ENCODE measurements around the gene SPINT1.
A peak's percentile ranks its signal among the peaks of the same experiment; 100 is the strongest.

Gene SPINT1

DNA sequence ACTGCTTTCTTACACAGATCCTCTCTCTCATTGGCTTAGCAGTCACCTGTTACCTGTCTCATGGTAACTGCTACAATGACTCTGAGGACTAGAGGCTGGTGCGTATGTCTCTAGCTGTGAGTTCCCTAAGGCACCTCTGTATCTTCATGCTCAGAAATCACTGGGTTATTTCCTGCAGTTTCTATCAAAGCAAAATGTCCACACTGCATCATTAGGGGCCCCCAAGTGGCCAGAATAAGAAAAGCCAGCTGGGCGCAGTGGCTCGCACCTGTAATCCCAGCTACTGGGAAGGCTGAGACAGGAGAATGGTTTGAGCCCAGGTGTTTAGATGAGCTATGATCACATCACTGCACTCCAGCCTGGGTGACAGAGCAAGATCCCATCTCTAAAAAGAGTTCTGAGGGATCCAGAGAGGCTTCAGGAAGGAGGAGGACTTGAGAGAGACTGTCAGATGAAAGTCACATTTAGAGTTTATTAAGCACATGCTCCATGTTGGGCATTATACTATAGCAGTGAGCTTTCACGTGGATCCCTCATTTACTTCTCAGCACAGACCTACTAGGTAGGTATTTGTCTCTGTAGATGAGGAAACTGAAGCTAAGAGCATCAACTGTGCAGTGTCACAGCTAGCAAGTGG lies 48.1 kb downstream of the SPINT1 start:
- Histone ChIP-seq H3K4me2 (ENCODE audit: insufficient read depth, low read length) (no peak overlapping the region), H3K36me3 (ENCODE audit: insufficient read depth, low read length) (peaks cover 8% of the 10 kb centered on the region), H3K27me3 (ENCODE audit: insufficient read depth, low read length, poor library complexity) (no peaks in the 10 kb centered on the region), H3K4me3 (ENCODE audit: low read depth in 1 of 2, low read length in 2 of 2) (no peak overlapping the region), H2AFZ (ENCODE audit: low read depth, low read length) (no peak overlapping the region), H3K79me2 (ENCODE audit: insufficient read depth, low read length) (peaks cover 19% of the 10 kb centered on the region), H3K4me1 (ENCODE audit: insufficient read depth, low read length) (peaks cover 23% of the 10 kb centered on the region), H3K9me3 (ENCODE audit: insufficient read depth, low read length, severe bottlenecking) (no peaks in the 10 kb centered on the region), H3K9ac (ENCODE audit: low read depth, low read length) (no peak overlapping the region), H3K27ac (ENCODE audit: low read length) (no peak overlapping the region), H4K20me1 (ENCODE audit: insufficient read depth, low read length) (peaks cover 6% of the 10 kb centered on the region)
- peak; percentile 22 for DNase-seq
- no peak for ATAC-seq (ENCODE audit: insufficient read depth, low read depth)
- no peak for TF ChIP-seq EZH2 (IDR thresholded peaks at IDR 0.05; ENCODE audit: borderline replicate concordance, low read depth, low read length, severe bottlenecking)
- TF ChIP-seq, protein P1, sequence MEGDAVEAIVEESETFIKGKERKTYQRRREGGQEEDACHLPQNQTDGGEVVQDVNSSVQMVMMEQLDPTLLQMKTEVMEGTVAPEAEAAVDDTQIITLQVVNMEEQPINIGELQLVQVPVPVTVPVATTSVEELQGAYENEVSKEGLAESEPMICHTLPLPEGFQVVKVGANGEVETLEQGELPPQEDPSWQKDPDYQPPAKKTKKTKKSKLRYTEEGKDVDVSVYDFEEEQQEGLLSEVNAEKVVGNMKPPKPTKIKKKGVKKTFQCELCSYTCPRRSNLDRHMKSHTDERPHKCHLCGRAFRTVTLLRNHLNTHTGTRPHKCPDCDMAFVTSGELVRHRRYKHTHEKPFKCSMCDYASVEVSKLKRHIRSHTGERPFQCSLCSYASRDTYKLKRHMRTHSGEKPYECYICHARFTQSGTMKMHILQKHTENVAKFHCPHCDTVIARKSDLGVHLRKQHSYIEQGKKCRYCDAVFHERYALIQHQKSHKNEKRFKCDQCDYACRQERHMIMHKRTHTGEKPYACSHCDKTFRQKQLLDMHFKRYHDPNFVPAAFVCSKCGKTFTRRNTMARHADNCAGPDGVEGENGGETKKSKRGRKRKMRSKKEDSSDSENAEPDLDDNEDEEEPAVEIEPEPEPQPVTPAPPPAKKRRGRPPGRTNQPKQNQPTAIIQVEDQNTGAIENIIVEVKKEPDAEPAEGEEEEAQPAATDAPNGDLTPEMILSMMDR (IDR thresholded peaks at IDR 0.05; ENCODE audit: borderline replicate concordance, extremely low read depth, low read length, poor library complexity, severe bottlenecking) = peak; percentile 54

GRCh38 chr15:40892447-40893012 lies 48.7 kb downstream of the SPINT1 start:
- peaks cover 23% of the 10 kb centered on the region for H3K4me1 ChIP-seq (ENCODE audit: insufficient read depth, low read length)
- H3K9me3 ChIP-seq (ENCODE audit: insufficient read depth, low read length, severe bottlenecking) = no peaks in the 10 kb centered on the region
- no peaks in the 10 kb centered on the region for H3K27me3 ChIP-seq (ENCODE audit: insufficient read depth, low read length, poor library complexity)
- H3K36me3 ChIP-seq (ENCODE audit: insufficient read depth, low read length) = peaks cover 8% of the 10 kb centered on the region
- H3K4me3 ChIP-seq (ENCODE audit: low read depth in 1 of 2, low read length in 2 of 2) = no peak overlapping the region
- H3K79me2 ChIP-seq (ENCODE audit: insufficient read depth, low read length) = peaks cover 19% of the 10 kb centered on the region
- DNase-seq = no peak
- H4K20me1 ChIP-seq (ENCODE audit: insufficient read depth, low read length) = peaks cover 6% of the 10 kb centered on the region
- H3K9ac ChIP-seq (ENCODE audit: low read depth, low read length) = no peak overlapping the region
- no peak for ATAC-seq (ENCODE audit: insufficient read depth, low read depth)
- H2AFZ ChIP-seq (ENCODE audit: low read depth, low read length) = no peak overlapping the region
- H3K4me2 ChIP-seq (ENCODE audit: insufficient read depth, low read length) = no peak overlapping the region
- no peak overlapping the region for H3K27ac ChIP-seq (ENCODE audit: low read length)
- no peak for TF ChIP-seq EZH2 (IDR thresholded peaks at IDR 0.05; ENCODE audit: borderline replicate concordance, low read depth, low read length, severe bottlenecking)
- TF ChIP-seq, protein P1 (IDR thresholded peaks at IDR 0.05; ENCODE audit: borderline replicate concordance, extremely low read depth, low read length, poor library complexity, severe bottlenecking) = no peak

GRCh38 chr15:40893019-40893670 lies 49.3 kb downstream of the SPINT1 start:
- H3K27me3 ChIP-seq (ENCODE audit: insufficient read depth, low read length, poor library complexity) = no peaks in the 10 kb centered on the region
- H3K9me3 ChIP-seq (ENCODE audit: insufficient read depth, low read length, severe bottlenecking) = no peaks in the 10 kb centered on the region
- H4K20me1 ChIP-seq (ENCODE audit: insufficient read depth, low read length) = peaks cover 6% of the 10 kb centered on the region
- H2AFZ ChIP-seq (ENCODE audit: low read depth, low read length) = peak overlapping the region; percentile 92
- H3K27ac ChIP-seq (ENCODE audit: low read length) = no peak overlapping the region
- H3K4me2 ChIP-seq (ENCODE audit: insufficient read depth, low read length) = peak overlapping the region; percentile 94
- H3K9ac ChIP-seq (ENCODE audit: low read depth, low read length) = peak overlapping the region; percentile 79
- ATAC-seq (ENCODE audit: insufficient read depth, low read depth) (no peak), DNase-seq (no peak)
- H3K79me2 ChIP-seq (ENCODE audit: insufficient read depth, low read length) = peaks cover 19% of the 10 kb centered on the region
- TF ChIP-seq, protein P1 (IDR thresholded peaks at IDR 0.05; ENCODE audit: borderline replicate concordance, extremely low read depth, low read length, poor library complexity, severe bottlenecking) = no peak
- TF ChIP-seq EZH2 (IDR thresholded peaks at IDR 0.05; ENCODE audit: borderline replicate concordance, low read depth, low read length, severe bottlenecking) = no peak
- 0 out of 4 replicates have a peak overlapping the region, but pooled peaks of 1 of the 2 experiments have one; percentile 98 for H3K4me3 ChIP-seq (ENCODE audit: low read depth in 1 of 2, low read length in 2 of 2)
- H3K4me1 ChIP-seq (ENCODE audit: insufficient read depth, low read length) = peaks cover 23% of the 10 kb centered on the region
- H3K36me3 ChIP-seq (ENCODE audit: insufficient read depth, low read length) = peaks cover 8% of the 10 kb centered on the region

Data from DND-41 (cell line).